Measurements from ENCODE around the gene TMEM235.

Gene TMEM235

GRCh38 chr17:78230996-78231935 is at the start of gene TMEM235:
Gene TMEM235 (plus strand): TSS chr17:78231631. CDS start chr17:78232024, 393 bp downstream.
- no peak for DNase-seq

GRCh38 chr17:78182504-78182903 is 48.9 kb upstream of the TMEM235 start:
- DNase-seq, result no peak

- DNase-seq, result no peak
These were observed 47.5 kb upstream of the TMEM235 start for GRCh38 chr17:78183916-78184315.

GRCh38 chr17:78184351-78184750 is 47.1 kb upstream of the TMEM235 start:
- no peak for DNase-seq

GRCh38 chr17:78184868-78185267 is 46.6 kb upstream of the TMEM235 start:
- DNase-seq, result no peak

- DNase-seq, result no peak
These were observed 45.3 kb upstream of the TMEM235 start for GRCh38 chr17:78185981-78186691.

GRCh38 chr17:78186692-78187595 is 44.5 kb upstream of the TMEM235 start, which contains the start of the genes AFMID and TK1:
Gene AFMID (plus strand): TSS chr17:78187362. CDS start chr17:78187371, 9 bp downstream.
Gene TK1 (minus strand): TSS chr17:78187052. CDS start chr17:78186994, 58 bp downstream.
- peak; percentile 94 for DNase-seq

GRCh38 chr17:78196716-78197115 is 34.7 kb upstream of the TMEM235 start:
- no peak for DNase-seq

- DNase-seq, result no peak
These were observed 34.1 kb upstream of the TMEM235 start for GRCh38 chr17:78197147-78197832.

GRCh38 chr17:78200451-78200850 is 31.0 kb upstream of the TMEM235 start:
- DNase-seq, result no peak

GRCh38 chr17:78202666-78203065 is 28.8 kb upstream of the TMEM235 start:
- no peak for DNase-seq

- no peak for DNase-seq
These were observed 26.9 kb upstream of the TMEM235 start for GRCh38 chr17:78204387-78205123.

GRCh38 chr17:78205124-78205775 is 26.2 kb upstream of the TMEM235 start:
- DNase-seq, result no peak

GRCh38 chr17:78206298-78206697 is 25.1 kb upstream of the TMEM235 start:
- DNase-seq, result no peak

GRCh38 chr17:78208486-78208885 is 22.9 kb upstream of the TMEM235 start:
- no peak for DNase-seq

- DNase-seq, result no peak
These were observed 21.3 kb upstream of the TMEM235 start for GRCh38 chr17:78210111-78210510.

- no peak for DNase-seq
These were observed 20.4 kb upstream of the TMEM235 start for GRCh38 chr17:78211032-78211431.

GRCh38 chr17:78214016-78214705 is 17.3 kb upstream of the TMEM235 start, which contains the start of gene BIRC5:
Gene BIRC5 (plus strand): TSS chr17:78214253. CDS start chr17:78214317, 64 bp downstream.
- peak; percentile 97 for DNase-seq

GRCh38 chr17:78214706-78215061 is 16.7 kb upstream of the TMEM235 start:
- DNase-seq, result no peak

All from activated effector memory CD4-positive, alpha-beta T cell treated with anti-CD3 and anti-CD28 coated beads, Interleukin-2, amount 50 U/mL, for 16 hours (primary cell).